AG04450 (cell line): ENCODE measurements around the gene LIF. TPM values are rescaled to one million over a fixed set of nuclear protein-coding genes. Genes with fewer than 3 reads are reported as not detected.
"Not testable (repeated sequence)": the region's sequence is repeated elsewhere in the genome, so short reads cannot be mapped to it uniquely, and the experiment has no call there.

Source experiments
- CTCF ChIA-PET: fragments of 300-600, 350-600 bp; formaldehyde crosslinking; extraction: SDS; loops from one replicate; lab custom pipeline; 2022; ENCODE audit warnings: antibody characterized with exemption, inconsistent platforms; lab: Charles Lee
- POLR2A ChIA-PET: fragments of 350-600 bp; formaldehyde crosslinking; extraction: SDS; loops from one replicate; lab custom pipeline; 2021; ENCODE audit warnings: antibody characterized with exemption, inconsistent platforms; lab: Yijun Ruan, JAX
- DNase-seq: peaks from one replicate; pipeline ENCODE4 v3.0.0-alpha.2; 2011; ENCODE audit warnings: low read depth, low spot score
- H3K27ac ChIP-seq: one replicate; pipeline ENCODE4 v1.5.1; 2012; ENCODE audit warnings: low read depth, low read length, control low read depth
- H3K27me3 ChIP-seq: one replicate; pipeline ENCODE4 v1.6.0; 2012; ENCODE audit warnings: low read length; ENCODE audit not compliant: control insufficient read depth, insufficient read depth
- H3K4me3 ChIP-seq: 2 replicates; pipeline ENCODE4 v1.5.1; 2011; ENCODE audit warnings: mild to moderate bottlenecking, low read depth, low read length, control low read depth
- H3K9me3 ChIP-seq: 2 replicates; pipeline ENCODE4 v1.5.1; 2012; ENCODE audit warnings: low read length; ENCODE audit not compliant: control insufficient read depth, insufficient read depth
- polyA plus RNA-seq: library from polyadenylated mRNA; depleted of rRNA; stranded (reverse); fragments of >200 nt; gene quantifications from 2 replicates; pipeline ENCODE4 v1.2.3, GENCODE V29; 2011
- TF ChIP-seq, protein P1 (sequence below): IDR thresholded peaks from 2 replicates; pipeline ENCODE4 v1.5.1; 2011; ENCODE audit warnings: low read depth, low read length, control low read depth, inconsistent platforms

The LIF gene
- polyA plus RNA-seq, 1 experiment = 53.9 TPM

- peak overlapping the region; percentile 100 for H3K27ac ChIP-seq
- peaks cover 12% of the 10 kb centered on the region for H3K9me3 ChIP-seq
- POLR2A ChIA-PET = interaction anchor here (1.0 to 3.4 kb wide), 8 partner anchors 8 to 96 kb away, joined by 3 to 58 read pairs (median 4); no protein-coding TSS in a partner anchor
- no peaks in the 10 kb centered on the region for H3K27me3 ChIP-seq
- no peak for DNase-seq
- CTCF ChIA-PET = interaction anchor here (1.0 to 1.4 kb wide), 4 partner anchors 9 to 97 kb away, joined by 3 to 5 read pairs (median 4); no protein-coding TSS in a partner anchor
- no peak overlapping the region for H3K4me3 ChIP-seq
- TF ChIP-seq, protein P1, sequence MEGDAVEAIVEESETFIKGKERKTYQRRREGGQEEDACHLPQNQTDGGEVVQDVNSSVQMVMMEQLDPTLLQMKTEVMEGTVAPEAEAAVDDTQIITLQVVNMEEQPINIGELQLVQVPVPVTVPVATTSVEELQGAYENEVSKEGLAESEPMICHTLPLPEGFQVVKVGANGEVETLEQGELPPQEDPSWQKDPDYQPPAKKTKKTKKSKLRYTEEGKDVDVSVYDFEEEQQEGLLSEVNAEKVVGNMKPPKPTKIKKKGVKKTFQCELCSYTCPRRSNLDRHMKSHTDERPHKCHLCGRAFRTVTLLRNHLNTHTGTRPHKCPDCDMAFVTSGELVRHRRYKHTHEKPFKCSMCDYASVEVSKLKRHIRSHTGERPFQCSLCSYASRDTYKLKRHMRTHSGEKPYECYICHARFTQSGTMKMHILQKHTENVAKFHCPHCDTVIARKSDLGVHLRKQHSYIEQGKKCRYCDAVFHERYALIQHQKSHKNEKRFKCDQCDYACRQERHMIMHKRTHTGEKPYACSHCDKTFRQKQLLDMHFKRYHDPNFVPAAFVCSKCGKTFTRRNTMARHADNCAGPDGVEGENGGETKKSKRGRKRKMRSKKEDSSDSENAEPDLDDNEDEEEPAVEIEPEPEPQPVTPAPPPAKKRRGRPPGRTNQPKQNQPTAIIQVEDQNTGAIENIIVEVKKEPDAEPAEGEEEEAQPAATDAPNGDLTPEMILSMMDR = no peak
Measured at GRCh38 chr22:30204015-30204741, 42.4 kb downstream of the LIF start.

- peaks cover 12% of the 10 kb centered on the region for H3K9me3 ChIP-seq
- no peak for DNase-seq
- H3K27me3 ChIP-seq = no peaks in the 10 kb centered on the region
- ChIA-PET CTCF (interaction anchor here (1.2 kb wide), 1 partner anchor 94 kb away, joined by 7 read pairs; no protein-coding TSS in a partner anchor), POLR2A (no interaction called here)
- peak overlapping the region; percentile 85 for H3K27ac ChIP-seq
- no peak overlapping the region for H3K4me3 ChIP-seq
- TF ChIP-seq, protein P1 = no peak
Measured at GRCh38 chr22:30202531-30203006, 44.0 kb downstream of the LIF start.

GRCh38 chr22:30201945-30202344, 44.6 kb downstream of the LIF start:
- H3K27ac ChIP-seq = no peak overlapping the region
- H3K9me3 ChIP-seq = peaks cover 12% of the 10 kb centered on the region
- DNase-seq = no peak
- no peaks in the 10 kb centered on the region for H3K27me3 ChIP-seq
- H3K4me3 ChIP-seq = no peak overlapping the region
- TF ChIP-seq, protein P1 = no peak
- ChIA-PET CTCF (interaction anchor here (1.2 kb wide), 1 partner anchor 94 kb away, joined by 7 read pairs; no protein-coding TSS in a partner anchor), POLR2A (no interaction called here)

DNA sequence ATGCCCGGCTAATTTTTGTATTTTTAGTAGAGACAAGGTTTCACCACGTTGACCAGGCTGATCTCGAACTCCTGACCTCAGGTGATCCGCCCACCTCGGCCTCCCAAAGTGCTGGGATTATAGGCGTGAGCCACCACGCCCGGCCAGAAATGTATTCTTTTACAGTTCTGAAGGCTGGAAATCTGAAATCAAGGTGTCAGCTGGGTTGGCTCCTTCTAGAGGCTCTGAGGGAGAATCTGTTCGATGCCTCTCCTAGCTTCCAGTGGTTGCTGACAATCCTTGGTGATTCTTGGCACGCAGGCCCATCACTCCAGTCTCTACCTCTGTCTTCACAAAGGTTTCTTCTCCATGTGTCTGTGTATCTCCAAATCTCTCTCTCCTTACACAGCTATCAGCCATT, 45.7 kb downstream of the LIF start:
- peaks cover 12% of the 10 kb centered on the region for H3K9me3 ChIP-seq
- POLR2A ChIA-PET, H3K27ac ChIP-seq, DNase-seq, H3K27me3 ChIP-seq, CTCF ChIA-PET, H3K4me3 ChIP-seq: not testable (repeated sequence)

DNA sequence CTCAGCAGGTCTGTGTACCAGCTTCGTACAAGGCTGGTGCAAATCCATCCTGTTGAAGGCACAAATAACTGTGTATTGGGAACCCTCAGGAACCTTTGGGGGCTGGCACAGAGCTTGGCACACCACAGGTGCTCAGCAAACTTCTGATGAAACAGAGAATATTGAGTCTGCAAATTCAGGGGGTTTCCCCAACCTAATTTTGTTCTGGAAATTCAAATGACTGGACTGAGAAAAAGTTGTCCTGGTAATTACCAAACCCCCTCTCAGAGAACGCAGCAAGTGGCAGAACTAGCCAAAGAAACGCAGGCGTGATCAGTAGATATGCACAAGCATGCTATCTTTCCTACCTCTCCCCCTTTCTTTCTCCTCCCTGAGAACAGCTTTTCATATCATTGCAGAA, 47.6 kb downstream of the LIF start:
- no peaks in the 10 kb centered on the region for H3K27me3 ChIP-seq
- no peak for DNase-seq
- peaks cover 12% of the 10 kb centered on the region for H3K9me3 ChIP-seq
- no peak overlapping the region for H3K4me3 ChIP-seq
- CTCF ChIA-PET = no interaction called here
- TF ChIP-seq, protein P1 = no peak
- POLR2A ChIA-PET = no interaction called here
- H3K27ac ChIP-seq = peak overlapping the region; percentile 11
